Trophoblast cell (in vitro differentiated cells and primary cell): ENCODE data around the gene CACNA1F.

ENCODE experiments used
- DNase-seq, 2 donors: peaks; one replicate each; pipeline ENCODE4 v3.0.0-alpha.2; 2016
- H2AFZ ChIP-seq: 2 replicates; pipeline ENCODE4 v1.6.1; 2013; ENCODE audit warnings: low read length, moderate library complexity, mild to moderate bottlenecking; ENCODE audit not compliant: insufficient read depth, poor library complexity
- H2AK5ac ChIP-seq: 2 replicates; pipeline ENCODE4 v1.6.1; 2013; ENCODE audit warnings: mild to moderate bottlenecking, low read length
- H2BK120ac ChIP-seq: 2 replicates; pipeline ENCODE4 v1.6.1; 2013; ENCODE audit warnings: low read length, mild to moderate bottlenecking, moderate library complexity; ENCODE audit not compliant: insufficient read depth, poor library complexity
- H2BK12ac ChIP-seq: 2 replicates; pipeline ENCODE4 v1.6.1; 2013; ENCODE audit warnings: mild to moderate bottlenecking, low read length, moderate library complexity
- H2BK5ac ChIP-seq: 2 replicates; pipeline ENCODE4 v1.6.1; 2013; ENCODE audit warnings: low read length, low read depth, moderate library complexity, mild to moderate bottlenecking; ENCODE audit not compliant: poor library complexity
- H3K14ac ChIP-seq: 2 replicates; pipeline ENCODE4 v1.6.1; 2013; ENCODE audit warnings: mild to moderate bottlenecking, low read length
- H3K18ac ChIP-seq: 2 replicates; pipeline ENCODE4 v1.6.1; 2013; ENCODE audit warnings: mild to moderate bottlenecking, low read length
- H3K23ac ChIP-seq: 2 replicates; pipeline ENCODE4 v1.6.1; 2013; ENCODE audit warnings: low read length
- H3K27ac ChIP-seq: 2 replicates; pipeline ENCODE4 v1.5.1; 2013; ENCODE audit warnings: low read depth, mild to moderate bottlenecking, inconsistent platforms, low read length, moderate library complexity
- H3K27me3 ChIP-seq: 2 replicates; pipeline ENCODE4 v1.6.1; 2013; ENCODE audit warnings: inconsistent platforms, mild to moderate bottlenecking, low read length, moderate library complexity; ENCODE audit not compliant: insufficient read depth
- H3K36me3 ChIP-seq, 2 experiments: 1 replicate in 1 of 2; 2 replicates in 1 of 2; pipeline ENCODE4 v1.6.1; 2013; ENCODE audit warnings: low read length in 2 of 2, mild to moderate bottlenecking in 2 of 2, moderate library complexity in 1 of 2; ENCODE audit not compliant: insufficient read depth in 2 of 2, control insufficient read depth in 1 of 2
- H3K4ac ChIP-seq: 2 replicates; pipeline ENCODE4 v1.6.1; 2013; ENCODE audit warnings: low read depth, mild to moderate bottlenecking, low read length, moderate library complexity
- H3K4me1 ChIP-seq, 2 experiments: 1 replicate in 1 of 2; 2 replicates in 1 of 2; pipeline ENCODE4 v1.6.1; 2013; ENCODE audit warnings: low read length in 2 of 2, mild to moderate bottlenecking in 2 of 2, moderate library complexity in 1 of 2; ENCODE audit not compliant: insufficient read depth in 2 of 2, control insufficient read depth in 1 of 2
- H3K4me2 ChIP-seq: 2 replicates; pipeline ENCODE4 v1.6.1; 2013; ENCODE audit warnings: inconsistent platforms, mild to moderate bottlenecking, low read length, moderate library complexity
- H3K4me3 ChIP-seq: 2 replicates; pipeline ENCODE4 v1.5.1; 2013; ENCODE audit warnings: mild to moderate bottlenecking, low read depth, low read length, inconsistent platforms
- H3K79me1 ChIP-seq: one replicate; pipeline ENCODE4 v1.6.1; 2013; ENCODE audit warnings: low read length
- H3K79me2 ChIP-seq: 2 replicates; pipeline ENCODE4 v1.6.1; 2013; ENCODE audit warnings: low read length, mild to moderate bottlenecking; ENCODE audit not compliant: control insufficient read depth, insufficient read depth, poor library complexity
- H3K9ac ChIP-seq: 2 replicates; pipeline ENCODE4 v1.6.1; 2013; ENCODE audit warnings: mild to moderate bottlenecking, low read length
- H3K9me3 ChIP-seq: 2 replicates; pipeline ENCODE4 v1.6.1; 2013; ENCODE audit warnings: low read depth, mild to moderate bottlenecking, control low read depth, inconsistent platforms, low read length; ENCODE audit not compliant: insufficient read depth
- H4K12ac ChIP-seq: 2 replicates; pipeline ENCODE4 v1.6.1; 2013; ENCODE audit warnings: low read depth, mild to moderate bottlenecking, low read length, moderate library complexity
- H4K8ac ChIP-seq: 2 replicates; pipeline ENCODE4 v1.6.1; 2013; ENCODE audit warnings: low read depth, mild to moderate bottlenecking, low read length, moderate library complexity
- H4K91ac ChIP-seq: one replicate; pipeline ENCODE4 v1.6.1; 2013; ENCODE audit warnings: low read depth, mild to moderate bottlenecking, low read length, moderate library complexity
- WGBS: extraction: QIAGEN DNeasy Blood & Tissue Kit; methylation state at CpG from one replicate; pipeline ENCODE4 v1.1.7; 2013; ENCODE audit warnings: missing lambda C conversion rate; ENCODE audit not compliant: insufficient read length, insufficient coverage; ENCODE audit errors: extremely low coverage; 5-methylcytosine and 5-hydroxymethylcytosine counted together

CACNA1F gene

GRCh38 chrX:49257074-49257790 lies 24.1 kb upstream of the CACNA1F start:
- no peak overlapping the region for H2BK12ac ChIP-seq
- H3K4me3 ChIP-seq = no peak overlapping the region
- no peak overlapping the region for H3K27ac ChIP-seq
- no peak overlapping the region for H2BK5ac ChIP-seq
- no peak overlapping the region for H2BK120ac ChIP-seq
- H4K12ac ChIP-seq = no peak overlapping the region
- H2AFZ ChIP-seq = no peak overlapping the region
- no CpG with 5 or more reads among the region's 14 CpGs for WGBS
- H3K14ac ChIP-seq = no peak overlapping the region
- H3K18ac ChIP-seq = no peak overlapping the region
- H2AK5ac ChIP-seq = no peak overlapping the region
- DNase-seq = no peak
- H3K27me3 ChIP-seq = no peaks in the 10 kb centered on the region
- H3K4ac ChIP-seq = no peak overlapping the region
- no peak overlapping the region for H3K4me2 ChIP-seq
- H4K8ac ChIP-seq = no peak overlapping the region
- no peak overlapping the region for H3K9ac ChIP-seq
- no peaks in the 10 kb centered on the region for H3K4me1 ChIP-seq
- no peaks in the 10 kb centered on the region for H3K79me1 ChIP-seq
- no peaks in the 10 kb centered on the region for H3K9me3 ChIP-seq
- H3K79me2 ChIP-seq = no peaks in the 10 kb centered on the region
- H4K91ac ChIP-seq = no peak overlapping the region
- H3K36me3 ChIP-seq = no peaks in the 10 kb centered on the region
- no peak overlapping the region for H3K23ac ChIP-seq

- no peak overlapping the region for H3K23ac ChIP-seq
- no peak overlapping the region for H2AFZ ChIP-seq
- H3K9me3 ChIP-seq = no peaks in the 10 kb centered on the region
- H3K4me2 ChIP-seq = no peak overlapping the region
- H3K36me3 ChIP-seq = no peaks in the 10 kb centered on the region
- no peak for DNase-seq
- no peak overlapping the region for H2BK5ac ChIP-seq
- H3K4me3 ChIP-seq = no peak overlapping the region
- H4K12ac ChIP-seq = no peak overlapping the region
- no peak overlapping the region for H2BK12ac ChIP-seq
- H4K8ac ChIP-seq = no peak overlapping the region
- H2AK5ac ChIP-seq = no peak overlapping the region
- H3K4me1 ChIP-seq = no peaks in the 10 kb centered on the region
- H3K4ac ChIP-seq = no peak overlapping the region
- H3K27ac ChIP-seq = no peak overlapping the region
- no peak overlapping the region for H3K18ac ChIP-seq
- H3K79me2 ChIP-seq = no peaks in the 10 kb centered on the region
- no peaks in the 10 kb centered on the region for H3K27me3 ChIP-seq
- H3K79me1 ChIP-seq = no peaks in the 10 kb centered on the region
- H4K91ac ChIP-seq = no peak overlapping the region
- WGBS = no CpG with 5 or more reads among the region's 9 CpGs
- no peak overlapping the region for H2BK120ac ChIP-seq
- H3K9ac ChIP-seq = no peak overlapping the region
- no peak overlapping the region for H3K14ac ChIP-seq
Observed at GRCh38 chrX:49256268-49256995, 23.3 kb upstream of the CACNA1F start.

- Histone ChIP-seq H3K36me3 (peaks cover 4% of the 10 kb centered on the region in 2 experiments), H3K9ac (no peak overlapping the region), H3K4ac (no peak overlapping the region), H4K8ac (no peak overlapping the region), H3K9me3 (no peaks in the 10 kb centered on the region), H3K27me3 (no peaks in the 10 kb centered on the region), H3K4me3 (no peak overlapping the region), H2BK5ac (no peak overlapping the region), H3K79me2 (no peaks in the 10 kb centered on the region), H4K91ac (no peak overlapping the region), H3K14ac (no peak overlapping the region), H3K79me1 (no peaks in the 10 kb centered on the region), H2AK5ac (no peak overlapping the region), H3K18ac (no peak overlapping the region), H3K23ac (no peak overlapping the region), H4K12ac (no peak overlapping the region), H2BK12ac (no peak overlapping the region), H3K4me2 (no peak overlapping the region), H3K4me1 (no peaks in the 10 kb centered on the region), H2BK120ac (no peak overlapping the region), H2AFZ (no peak overlapping the region), H3K27ac (no peak overlapping the region)
- WGBS = no CpG with 5 or more reads among the region's 7 CpGs
- DNase-seq = no peak
Observed at GRCh38 chrX:49254639-49255038, 21.5 kb upstream of the CACNA1F start.

GRCh38 chrX:49251325-49251724 lies 18.2 kb upstream of the CACNA1F start:
- H3K23ac ChIP-seq = no peak overlapping the region
- H3K4ac ChIP-seq = no peak overlapping the region
- H2AK5ac ChIP-seq = no peak overlapping the region
- H3K79me1 ChIP-seq = no peaks in the 10 kb centered on the region
- no peak overlapping the region for H3K27ac ChIP-seq
- no peak overlapping the region for H3K14ac ChIP-seq
- H3K18ac ChIP-seq = no peak overlapping the region
- H3K4me1 ChIP-seq = no peaks in the 10 kb centered on the region
- H3K9ac ChIP-seq = no peak overlapping the region
- H3K4me3 ChIP-seq = no peak overlapping the region
- H4K12ac ChIP-seq = no peak overlapping the region
- no peaks in the 10 kb centered on the region for H3K79me2 ChIP-seq
- H3K9me3 ChIP-seq = no peaks in the 10 kb centered on the region
- H3K4me2 ChIP-seq = no peak overlapping the region
- H2BK12ac ChIP-seq = no peak overlapping the region
- H4K8ac ChIP-seq = no peak overlapping the region
- no peak overlapping the region for H2BK5ac ChIP-seq
- no peak overlapping the region for H2AFZ ChIP-seq
- H2BK120ac ChIP-seq = no peak overlapping the region
- no CpG with 5 or more reads among the region's 13 CpGs for WGBS
- H3K27me3 ChIP-seq = no peaks in the 10 kb centered on the region
- no peak overlapping the region for H4K91ac ChIP-seq
- DNase-seq = no peak
- H3K36me3 ChIP-seq = peaks cover 22 to 27% of the 10 kb centered on the region in 2 experiments
